Gastroesophageal sphincter (tissue), 4 donors: Measurements from ENCODE around the gene EGFR. TPM values are rescaled to one million over a fixed set of nuclear protein-coding genes. Genes with fewer than 3 reads are reported as not detected.
A peak's percentile ranks its signal among the peaks of the same experiment; 100 is the strongest.

Experiments
- ATAC-seq: fragments of 150-250 bp; one replicate; pipeline ENCODE4 v1.9.1; 2016; ENCODE audit warnings: mild to moderate bottlenecking, moderate library complexity
- H3K27ac ChIP-seq, 4 donors: fragments of 200-600 bp; sonication (generic) in 3 of 4; 1 replicate in 3 of 4; 2 replicates in 1 of 4; pipeline ENCODE4 v1.5.1; 2016 to 2019
- H3K27me3 ChIP-seq: fragments of 200-600 bp; sonication (generic); one replicate; pipeline ENCODE4 v1.5.1; 2019
- H3K36me3 ChIP-seq, 2 donors: fragments of 200-600 bp; sonication (generic); one replicate each; pipeline ENCODE4 v1.5.1; 2019; ENCODE audit warnings: control low read depth in 1 of 2
- H3K4me1 ChIP-seq, 3 donors: fragments of 200-600 bp; sonication (generic); 1 replicate in 2 of 3; 2 replicates in 1 of 3; pipeline ENCODE4 v1.5.1; 2016 to 2019; ENCODE audit warnings: control low read depth in 2 of 3
- H3K4me3 ChIP-seq, 2 donors: fragments of 200-600 bp; sonication (generic); one replicate each; pipeline ENCODE4 v1.5.1; 2019; ENCODE audit warnings: mild to moderate bottlenecking in 1 of 2, moderate library complexity in 1 of 2
- H3K9me3 ChIP-seq, 3 donors: fragments of 200-600 bp; sonication (generic); one replicate each; pipeline ENCODE4 v1.5.1; 2017 to 2019; ENCODE audit warnings: control low read depth in 2 of 3
- EP300 ChIP-seq: sonication (generic); formaldehyde crosslinking; IDR thresholded peaks from one replicate; pipeline ENCODE4 v1.6.1; 2017; ENCODE audit warnings: antibody characterized with exemption, mild to moderate bottlenecking
- POLR2A ChIP-seq, 2 donors: fragments of 450-650 bp; IDR thresholded peaks; one replicate each; pipeline ENCODE4 v1.6.1; 2017; ENCODE audit warnings: antibody characterized with exemption in 2 of 2, mild to moderate bottlenecking in 2 of 2, moderate library complexity in 1 of 2
- POLR2AphosphoS5 ChIP-seq: sonication (generic); formaldehyde crosslinking; IDR thresholded peaks from one replicate; pipeline ENCODE4 v1.6.1; 2017; ENCODE audit warnings: antibody characterized with exemption
- WGBS, 2 donors: methylation state at CpG; one replicate each; pipeline ENCODE4 v1.1.5; 2018; ENCODE audit warnings: low coverage in 1 of 2; 5-methylcytosine and 5-hydroxymethylcytosine counted together
- total RNA-seq, 4 donors: library from RNA; depleted of rRNA; stranded (reverse); fragments of >200 nt; gene quantifications; one replicate each; pipeline ENCODE4 v1.1.0, GENCODE V29; 2016
- TF ChIP-seq, protein P1 (sequence below), 4 experiments: fragments of 200-600 bp in 2 of 4; fragments of 450-650 bp in 2 of 4; sonication (generic) in 1 of 4; IDR thresholded peaks; one replicate each; pipeline ENCODE4 v1.5.1; 2017 to 2019; ENCODE audit warnings: antibody characterized with exemption in 4 of 4, mild to moderate bottlenecking in 2 of 4, moderate library complexity in 2 of 4

The EGFR gene
- total RNA-seq, 4 donors from 2014 or later = 85.7 to 126 (median 111) TPM

DNA sequence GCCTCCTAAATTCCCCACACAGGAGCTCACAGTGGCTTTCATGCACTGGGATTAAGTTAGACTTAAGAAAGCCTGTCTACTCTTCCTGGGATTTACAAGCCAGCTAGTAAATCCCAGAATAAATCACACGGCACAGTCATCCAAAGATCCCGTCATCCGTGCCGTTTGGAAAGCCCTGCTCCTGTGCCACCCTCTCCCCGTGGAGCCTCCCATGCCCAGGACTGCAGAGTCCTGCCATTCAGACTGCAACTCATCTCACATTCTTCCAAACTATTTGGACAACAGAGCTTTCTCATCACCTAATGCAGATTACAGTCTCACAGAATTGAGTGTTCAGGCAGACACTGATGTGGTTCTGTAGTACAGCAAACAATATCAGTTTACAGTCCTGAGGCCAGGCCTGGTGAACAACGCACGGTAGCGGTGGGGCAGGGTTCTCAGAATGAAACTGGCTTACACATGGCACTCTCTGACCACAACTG is 166.5 kb downstream of the EGFR start:
- TF ChIP-seq EP300 = no peak
- no peak for TF ChIP-seq POLR2AphosphoS5
- no peak for TF ChIP-seq POLR2A (IDR thresholded peaks at IDR 0.05)
- TF ChIP-seq, protein P1, sequence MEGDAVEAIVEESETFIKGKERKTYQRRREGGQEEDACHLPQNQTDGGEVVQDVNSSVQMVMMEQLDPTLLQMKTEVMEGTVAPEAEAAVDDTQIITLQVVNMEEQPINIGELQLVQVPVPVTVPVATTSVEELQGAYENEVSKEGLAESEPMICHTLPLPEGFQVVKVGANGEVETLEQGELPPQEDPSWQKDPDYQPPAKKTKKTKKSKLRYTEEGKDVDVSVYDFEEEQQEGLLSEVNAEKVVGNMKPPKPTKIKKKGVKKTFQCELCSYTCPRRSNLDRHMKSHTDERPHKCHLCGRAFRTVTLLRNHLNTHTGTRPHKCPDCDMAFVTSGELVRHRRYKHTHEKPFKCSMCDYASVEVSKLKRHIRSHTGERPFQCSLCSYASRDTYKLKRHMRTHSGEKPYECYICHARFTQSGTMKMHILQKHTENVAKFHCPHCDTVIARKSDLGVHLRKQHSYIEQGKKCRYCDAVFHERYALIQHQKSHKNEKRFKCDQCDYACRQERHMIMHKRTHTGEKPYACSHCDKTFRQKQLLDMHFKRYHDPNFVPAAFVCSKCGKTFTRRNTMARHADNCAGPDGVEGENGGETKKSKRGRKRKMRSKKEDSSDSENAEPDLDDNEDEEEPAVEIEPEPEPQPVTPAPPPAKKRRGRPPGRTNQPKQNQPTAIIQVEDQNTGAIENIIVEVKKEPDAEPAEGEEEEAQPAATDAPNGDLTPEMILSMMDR (IDR thresholded peaks at IDR 0.05) = no peak
- Histone ChIP-seq H3K9me3 (no peaks in the 10 kb centered on the region), H3K4me1 (peaks cover 0 to 44% (median 3%) of the 10 kb centered on the region in 3 donors), H3K27ac (peak overlapping the region in 2 of 4 donors; percentile 26 to 44), H3K4me3 (no peak overlapping the region), H3K36me3 (peaks cover 0 to 68% of the 10 kb centered on the region in 2 donors), H3K27me3 (no peaks in the 10 kb centered on the region)
- ATAC-seq = no peak
- 73 to 100% methylated on average over 1 to 8 of the region's 8 CpGs for WGBS, 2 donors

DNA sequence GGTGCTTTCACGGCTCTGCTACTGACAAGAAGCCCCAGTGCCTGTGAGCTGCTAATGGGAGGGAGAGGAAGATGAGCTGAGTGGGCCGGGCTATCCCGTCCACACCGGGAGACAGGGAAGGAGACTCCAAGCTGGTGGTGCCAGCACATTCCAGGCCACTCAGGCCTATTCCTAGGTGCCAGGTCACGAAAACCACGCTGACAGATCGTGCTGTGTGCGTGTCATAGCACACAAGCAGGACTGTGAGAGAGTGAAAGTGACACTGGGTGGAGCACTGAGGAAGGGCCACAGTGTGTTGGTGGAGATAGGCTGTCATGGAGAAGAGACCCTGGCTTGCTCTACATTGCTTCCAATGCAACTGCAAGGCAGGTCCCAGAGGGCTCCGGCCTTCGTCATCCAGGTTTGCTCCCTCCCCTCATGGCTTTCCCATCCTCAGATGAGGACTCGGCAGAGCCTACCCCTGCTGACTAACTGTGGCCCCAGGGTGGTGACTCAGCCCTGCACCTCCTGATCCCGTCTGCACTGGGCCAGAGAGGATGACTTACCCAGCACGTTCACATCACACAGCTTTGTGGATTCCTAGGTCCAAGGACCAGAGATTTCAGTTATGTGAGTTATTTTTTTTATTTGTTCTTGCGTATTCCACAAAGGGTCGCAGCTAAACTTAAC is 167.3 kb downstream of the EGFR start:
- WGBS, 2 donors = 55 to 82% methylated on average over 4 to 7 of the region's 15 CpGs
- H3K27ac ChIP-seq = peak overlapping the region in 2 of 4 donors; percentile 26 to 44

DNA sequence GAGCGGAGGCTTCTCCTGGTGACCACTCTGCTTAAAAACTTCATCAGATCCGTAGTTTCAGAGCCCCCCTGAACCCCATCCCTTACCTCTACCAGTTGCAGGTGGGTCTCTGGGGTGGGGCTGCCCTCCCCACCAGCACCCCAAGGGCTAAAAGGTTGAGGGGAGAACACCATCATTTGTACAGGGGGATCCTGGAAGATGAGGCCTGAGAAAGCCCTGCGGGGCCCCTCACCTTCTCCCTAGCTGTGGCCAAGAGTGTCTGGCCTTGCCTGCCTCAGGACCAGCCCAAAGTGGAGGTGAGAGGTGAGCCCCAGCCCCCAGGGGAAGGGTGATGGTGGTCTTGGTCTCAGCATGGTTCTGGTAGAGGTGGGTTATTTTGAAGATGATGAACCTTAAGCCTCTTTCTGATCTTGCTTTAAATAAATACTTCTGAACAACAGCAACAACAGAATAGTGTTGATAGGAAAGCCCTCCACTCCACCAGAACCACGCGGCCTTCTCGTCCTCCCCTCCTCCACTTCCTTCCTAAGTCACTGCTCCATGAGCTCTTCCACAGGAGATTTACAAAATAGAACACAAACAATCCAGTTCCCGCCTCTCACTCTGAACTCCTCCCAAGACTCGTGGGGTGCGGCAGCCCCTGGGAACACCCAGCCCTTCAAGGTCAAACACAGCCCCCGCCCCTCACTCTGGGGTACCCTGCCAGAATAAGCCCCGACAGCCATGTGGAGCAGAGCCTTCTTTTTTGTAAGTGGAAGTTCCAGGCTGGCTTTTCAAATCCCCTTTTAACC is 169.1 kb downstream of the EGFR start:
- TF ChIP-seq POLR2A (IDR thresholded peaks at IDR 0.05) (no peak), POLR2AphosphoS5 (no peak), EP300 (no peak)
- TF ChIP-seq, protein P1 (IDR thresholded peaks at IDR 0.05) = no peak
- H3K27ac ChIP-seq = peak overlapping the region in 3 of 4 donors; percentile 56 to 62 (median 60)
- peaks cover 3 to 68% (median 10%) of the 10 kb centered on the region in 3 donors for H3K4me1 ChIP-seq

More for the DNA sequence above, 167.3 kb downstream of the EGFR start:
- Histone ChIP-seq H3K4me1 (peaks cover 0 to 49% (median 6%) of the 10 kb centered on the region in 3 donors), H3K4me3 (no peak overlapping the region), H3K27me3 (no peaks in the 10 kb centered on the region), H3K36me3 (peaks cover 0 to 60% of the 10 kb centered on the region in 2 donors), H3K9me3 (no peaks in the 10 kb centered on the region)
- TF ChIP-seq EP300 (no peak), POLR2AphosphoS5 (no peak), POLR2A (IDR thresholded peaks at IDR 0.05) (no peak)
- TF ChIP-seq, protein P1 (IDR thresholded peaks at IDR 0.05) = no peak
- peak; percentile 62 for ATAC-seq

DNA sequence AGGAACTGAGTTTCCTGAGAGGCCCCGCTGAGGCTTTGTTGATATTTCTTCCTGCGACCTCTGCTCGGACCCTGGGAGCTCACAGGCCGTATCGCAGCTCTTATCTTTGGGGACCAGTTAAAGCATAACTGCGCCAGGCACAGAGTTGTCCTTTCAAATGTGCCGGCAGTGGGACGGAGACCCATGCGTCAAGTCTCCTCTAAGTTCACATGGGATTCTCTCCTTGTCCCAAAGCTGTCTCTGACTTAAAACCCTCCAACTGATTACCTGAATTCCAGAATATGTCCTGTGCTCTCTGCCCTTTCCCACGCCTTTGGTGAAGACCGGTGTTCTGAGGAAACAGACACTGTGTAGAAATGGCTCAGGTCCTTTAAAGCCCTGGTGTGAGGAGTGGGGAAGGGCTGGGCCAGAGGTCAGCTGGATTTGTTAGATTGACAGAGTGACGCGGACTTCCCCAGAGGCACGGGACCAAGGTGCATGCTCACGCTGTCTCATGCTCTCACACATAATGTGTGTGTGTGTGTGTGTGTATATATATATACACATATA is 169.8 kb downstream of the EGFR start:
- ATAC-seq = no peak
- H3K4me1 ChIP-seq = peaks cover 3 to 75% (median 11%) of the 10 kb centered on the region in 3 donors
- TF ChIP-seq POLR2AphosphoS5 (no peak), POLR2A (IDR thresholded peaks at IDR 0.05) (no peak), EP300 (no peak)
- TF ChIP-seq, protein P1 (IDR thresholded peaks at IDR 0.05) = no peak
- no peak overlapping the region for H3K4me3 ChIP-seq
- H3K9me3 ChIP-seq = no peaks in the 10 kb centered on the region
- H3K36me3 ChIP-seq = peaks cover 0 to 48% of the 10 kb centered on the region in 2 donors
- H3K27me3 ChIP-seq = no peaks in the 10 kb centered on the region
- peak overlapping the region in 2 of 4 donors; percentile 56 to 62 for H3K27ac ChIP-seq
- WGBS, 2 donors = 77% methylated on average over 9 to 12 of the region's 15 CpGs

More for the DNA sequence above, 169.1 kb downstream of the EGFR start:
- Histone ChIP-seq H3K9me3 (no peaks in the 10 kb centered on the region), H3K36me3 (peaks cover 0 to 55% of the 10 kb centered on the region in 2 donors), H3K4me3 (no peak overlapping the region), H3K27me3 (no peaks in the 10 kb centered on the region)
- ATAC-seq = no peak
- 37 to 49% methylated on average over 4 to 6 of the region's 11 CpGs for WGBS, 2 donors
